H9 (cell line): ENCODE measurements around the gene OTUD4. TPM values are rescaled to one million over a fixed set of nuclear protein-coding genes. Genes with fewer than 3 reads are reported as not detected.

Source experiments
- DNase-seq: peaks from one replicate; pipeline ENCODE4 v3.0.0-alpha.2; 2017
- H2AFZ ChIP-seq: one replicate; pipeline ENCODE4 v1.6.1; 2013; ENCODE audit warnings: mild to moderate bottlenecking, low read length, control low read depth, moderate library complexity
- H2AK5ac ChIP-seq: 2 replicates; pipeline ENCODE4 v1.6.1; 2013; ENCODE audit warnings: low read length, control low read depth, mixed read lengths; ENCODE audit not compliant: insufficient read length
- H2BK120ac ChIP-seq: one replicate; pipeline ENCODE4 v1.6.1; 2013; ENCODE audit warnings: low read depth, mild to moderate bottlenecking, low read length, control low read depth, inconsistent platforms; ENCODE audit not compliant: poor library complexity, severe bottlenecking
- H2BK12ac ChIP-seq: 2 replicates; pipeline ENCODE4 v1.6.1; 2013; ENCODE audit warnings: low read length, control low read depth, mixed read lengths, low read depth; ENCODE audit not compliant: insufficient read length
- H2BK15ac ChIP-seq: 2 replicates; pipeline ENCODE4 v1.6.1; 2013; ENCODE audit warnings: low read depth, low read length, control low read depth
- H2BK20ac ChIP-seq: one replicate; pipeline ENCODE4 v1.6.1; 2013; ENCODE audit warnings: low read depth, mild to moderate bottlenecking, low read length, control low read depth, inconsistent platforms; ENCODE audit not compliant: poor library complexity, severe bottlenecking
- H2BK5ac ChIP-seq: 2 replicates; pipeline ENCODE4 v1.6.1; 2013; ENCODE audit warnings: low read length, control low read depth, mixed read lengths; ENCODE audit not compliant: insufficient read length
- H3K14ac ChIP-seq: 2 replicates; pipeline ENCODE4 v1.6.1; 2013; ENCODE audit warnings: low read length, control low read depth; ENCODE audit not compliant: insufficient read depth
- H3K18ac ChIP-seq: 2 replicates; pipeline ENCODE4 v1.6.1; 2013; ENCODE audit warnings: low read depth, mild to moderate bottlenecking, mixed read lengths, low read length, control low read depth; ENCODE audit not compliant: insufficient read length
- H3K23ac ChIP-seq: 2 replicates; pipeline ENCODE4 v1.6.1; 2013; ENCODE audit warnings: low read length, control low read depth, mixed read lengths, low read depth; ENCODE audit not compliant: insufficient read length
- H3K23me2 ChIP-seq: 2 replicates; pipeline ENCODE4 v1.6.1; 2013; ENCODE audit warnings: low read depth, mild to moderate bottlenecking, mixed read lengths, low read length, control low read depth; ENCODE audit not compliant: insufficient read length, poor library complexity, severe bottlenecking
- H3K27ac ChIP-seq: 2 replicates; pipeline ENCODE4 v1.5.1; 2013; ENCODE audit warnings: low read length, control low read depth, mixed read lengths, low read depth; ENCODE audit not compliant: insufficient read length
- H3K27me3 ChIP-seq: 2 replicates; pipeline ENCODE4 v1.6.1; 2013; ENCODE audit warnings: low read length, control low read depth, inconsistent platforms; ENCODE audit not compliant: insufficient read depth
- H3K4ac ChIP-seq: 2 replicates; pipeline ENCODE4 v1.6.1; 2013; ENCODE audit warnings: low read depth, mild to moderate bottlenecking, control low read depth, inconsistent platforms, low read length, moderate library complexity
- H3K4me1 ChIP-seq: 2 replicates; pipeline ENCODE4 v1.6.1; 2013; ENCODE audit warnings: low read length, control low read depth, inconsistent platforms; ENCODE audit not compliant: insufficient read depth
- H3K4me2 ChIP-seq: 2 replicates; pipeline ENCODE4 v1.6.1; 2013; ENCODE audit warnings: low read length, control low read depth, mixed read lengths; ENCODE audit not compliant: insufficient read length, insufficient read depth
- H3K56ac ChIP-seq: 2 replicates; pipeline ENCODE4 v1.6.1; 2013; ENCODE audit warnings: low read depth, mild to moderate bottlenecking, mixed read lengths, low read length, control low read depth; ENCODE audit not compliant: insufficient read length
- H3K79me1 ChIP-seq: 2 replicates; pipeline ENCODE4 v1.6.1; 2013; ENCODE audit warnings: low read depth, mild to moderate bottlenecking, moderate library complexity, low read length, control low read depth, inconsistent platforms; ENCODE audit not compliant: insufficient read depth, poor library complexity, severe bottlenecking
- H3K79me2 ChIP-seq: 2 replicates; pipeline ENCODE4 v1.6.1; 2013; ENCODE audit warnings: low read length, control low read depth, inconsistent platforms; ENCODE audit not compliant: insufficient read depth
- H3K9ac ChIP-seq: 2 replicates; pipeline ENCODE4 v1.6.1; 2013; ENCODE audit warnings: low read length, control low read depth, mixed read lengths; ENCODE audit not compliant: insufficient read length; ENCODE audit errors: extremely low read depth
- H3K9me3 ChIP-seq: one replicate; pipeline ENCODE4 v1.6.1; 2013; ENCODE audit warnings: low read depth, low read length, inconsistent platforms; ENCODE audit not compliant: control insufficient read depth
- H3T11ph ChIP-seq: one replicate; pipeline ENCODE4 v1.6.1; 2013; ENCODE audit warnings: mild to moderate bottlenecking, low read length, control low read depth, inconsistent platforms
- H4K20me1 ChIP-seq: one replicate; pipeline ENCODE4 v1.6.1; 2013; ENCODE audit not compliant: control insufficient read depth, insufficient read length, insufficient read depth
- H4K5ac ChIP-seq: 2 replicates; pipeline ENCODE4 v1.6.1; 2013; ENCODE audit warnings: low read depth, mild to moderate bottlenecking, mixed read lengths, low read length, control low read depth; ENCODE audit not compliant: insufficient read length
- H4K8ac ChIP-seq: replicated peaks from 2 replicates; pipeline ENCODE4 v1.6.1; 2013; ENCODE audit warnings: low read length, control low read depth, mixed read lengths, low read depth; ENCODE audit not compliant: insufficient read length
- H4K91ac ChIP-seq: 2 replicates; pipeline ENCODE4 v1.6.1; 2013; ENCODE audit warnings: low read depth, mild to moderate bottlenecking, moderate library complexity, mixed read lengths, low read length, control low read depth; ENCODE audit not compliant: insufficient read length
- H3K27ac Mint-ChIP-seq, 3 experiments: 2 replicates in 2 of 3; 3 replicates in 1 of 3; pipeline ENCODE4 v1.8.0; 2020 to 2021; ENCODE audit warnings: mixed read lengths in 3 of 3, mild to moderate bottlenecking in 1 of 3, moderate library complexity in 1 of 3
- H3K27me3 Mint-ChIP-seq: 2 replicates; pipeline ENCODE4 v1.8.0; 2021; ENCODE audit warnings: low read depth, mild to moderate bottlenecking, moderate library complexity, mixed read lengths
- H3K36me3 Mint-ChIP-seq, 3 experiments: 2 replicates in 2 of 3; 3 replicates in 1 of 3; pipeline ENCODE4 v1.8.0; 2020 to 2021; ENCODE audit warnings: low read depth in 3 of 3, mixed read lengths in 3 of 3; ENCODE audit not compliant: insufficient read depth in 1 of 3
- H3K4me1 Mint-ChIP-seq, 2 experiments: 2 replicates each; pipeline ENCODE4 v1.8.0; 2020; ENCODE audit warnings: mixed read lengths in 2 of 2
- H3K4me3 Mint-ChIP-seq, 2 experiments: 2 replicates in 1 of 2; 3 replicates in 1 of 2; pipeline ENCODE4 v1.8.0; 2020 to 2021; ENCODE audit warnings: mild to moderate bottlenecking in 2 of 2, mixed read lengths in 2 of 2, moderate library complexity in 1 of 2
- H3K9me3 Mint-ChIP-seq, 2 experiments: 2 replicates in 1 of 2; 3 replicates in 1 of 2; pipeline ENCODE4 v1.8.0; 2020; ENCODE audit warnings: mild to moderate bottlenecking in 2 of 2, mixed read lengths in 2 of 2, moderate library complexity in 1 of 2
- WGBS: extraction: QIAGEN DNeasy Blood & Tissue Kit; methylation state at CpG from one replicate; pipeline ENCODE4 v1.1.7; 2013; ENCODE audit warnings: missing lambda C conversion rate, low lambda C conversion rate, mixed read lengths; ENCODE audit not compliant: insufficient read length; ENCODE audit errors: extremely low coverage; 5-methylcytosine and 5-hydroxymethylcytosine counted together
- total RNA-seq: library from RNA; stranded (reverse); gene quantifications from 2 replicates; pipeline ENCODE4 v1.2.1, GENCODE V29; 2021
- TF ChIP-seq, protein P1 (sequence below): fragments of 200-600 bp; sonication (generic); conservative IDR thresholded peaks from 3 replicates; pipeline ENCODE4 v1.8.0; 2021; ENCODE audit warnings: antibody characterized with exemption, mild to moderate bottlenecking

The OTUD4 gene
- total RNA-seq, 1 experiment from 2014 or later = 59.0 TPM

- H3K27ac ChIP-seq = no peak overlapping the region
- no peak overlapping the region for H3K23ac ChIP-seq
- H4K8ac ChIP-seq = no peak overlapping the region
- no peaks in the 10 kb centered on the region for H3K79me2 ChIP-seq
- H3K9me3 ChIP-seq = no peaks in the 10 kb centered on the region
- H2AK5ac ChIP-seq = no peak overlapping the region
- no CpG with 5 or more reads among the region's 2 CpGs for WGBS
- H3K14ac ChIP-seq = no peak overlapping the region
- H2BK120ac ChIP-seq = no peak overlapping the region
- H3K4ac ChIP-seq = no peak overlapping the region
- H3K23me2 ChIP-seq = no peaks in the 10 kb centered on the region
- no peak overlapping the region for H2BK12ac ChIP-seq
- Mint-ChIP-seq H3K27ac (peak overlapping the region in 1 of 3 experiments; percentile 63; a peak in 3 of 7 replicates), H3K9me3 (no peaks in the 10 kb centered on the region; a peak in 1 of 5 replicates), H3K4me1 (no peaks in the 10 kb centered on the region), H3K36me3 (peaks cover 12 to 37% (median 27%) of the 10 kb centered on the region in 3 experiments; a peak in 6 of 7 replicates), H3K27me3 (no peaks in the 10 kb centered on the region), H3K4me3 (no peak overlapping the region)
- no peak overlapping the region for H2BK20ac ChIP-seq
- no peak overlapping the region for H4K91ac ChIP-seq
- no peak overlapping the region for H2BK5ac ChIP-seq
- H3K27me3 ChIP-seq = no peaks in the 10 kb centered on the region
- no peak overlapping the region for H3K56ac ChIP-seq
- no peak overlapping the region for H3K18ac ChIP-seq
- no peak overlapping the region for H4K5ac ChIP-seq
- H3T11ph ChIP-seq = no peak overlapping the region
- no peaks in the 10 kb centered on the region for H3K79me1 ChIP-seq
- DNase-seq = no peak
- no peaks in the 10 kb centered on the region for H4K20me1 ChIP-seq
- no peak overlapping the region for H3K4me2 ChIP-seq
- no peak overlapping the region for H3K9ac ChIP-seq
- H3K4me1 ChIP-seq = no peaks in the 10 kb centered on the region
- H2AFZ ChIP-seq = no peak overlapping the region
- TF ChIP-seq, protein P1, sequence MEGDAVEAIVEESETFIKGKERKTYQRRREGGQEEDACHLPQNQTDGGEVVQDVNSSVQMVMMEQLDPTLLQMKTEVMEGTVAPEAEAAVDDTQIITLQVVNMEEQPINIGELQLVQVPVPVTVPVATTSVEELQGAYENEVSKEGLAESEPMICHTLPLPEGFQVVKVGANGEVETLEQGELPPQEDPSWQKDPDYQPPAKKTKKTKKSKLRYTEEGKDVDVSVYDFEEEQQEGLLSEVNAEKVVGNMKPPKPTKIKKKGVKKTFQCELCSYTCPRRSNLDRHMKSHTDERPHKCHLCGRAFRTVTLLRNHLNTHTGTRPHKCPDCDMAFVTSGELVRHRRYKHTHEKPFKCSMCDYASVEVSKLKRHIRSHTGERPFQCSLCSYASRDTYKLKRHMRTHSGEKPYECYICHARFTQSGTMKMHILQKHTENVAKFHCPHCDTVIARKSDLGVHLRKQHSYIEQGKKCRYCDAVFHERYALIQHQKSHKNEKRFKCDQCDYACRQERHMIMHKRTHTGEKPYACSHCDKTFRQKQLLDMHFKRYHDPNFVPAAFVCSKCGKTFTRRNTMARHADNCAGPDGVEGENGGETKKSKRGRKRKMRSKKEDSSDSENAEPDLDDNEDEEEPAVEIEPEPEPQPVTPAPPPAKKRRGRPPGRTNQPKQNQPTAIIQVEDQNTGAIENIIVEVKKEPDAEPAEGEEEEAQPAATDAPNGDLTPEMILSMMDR = no peak
- H2BK15ac ChIP-seq = no peak overlapping the region
These were observed 49.5 kb downstream of the OTUD4 start for GRCh38 chr4:145130788-145131399.
